HTERT RPE-1 (cell line): Measurements from ENCODE around the gene RIMOC1.

Experiments
- in situ Hi-C: fragments of 300-500 bp; cut with MboI; formaldehyde crosslinking; loops from 4 replicates; pipeline ENCODE4 v1.14.3; 2020; ENCODE audit warnings: low sequenced_read_pairs

Gene RIMOC1, protein sequence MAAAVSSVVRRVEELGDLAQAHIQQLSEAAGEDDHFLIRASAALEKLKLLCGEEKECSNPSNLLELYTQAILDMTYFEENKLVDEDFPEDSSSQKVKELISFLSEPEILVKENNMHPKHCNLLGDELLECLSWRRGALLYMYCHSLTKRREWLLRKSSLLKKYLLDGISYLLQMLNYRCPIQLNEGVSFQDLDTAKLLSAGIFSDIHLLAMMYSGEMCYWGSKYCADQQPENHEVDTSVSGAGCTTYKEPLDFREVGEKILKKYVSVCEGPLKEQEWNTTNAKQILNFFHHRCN

DNA sequence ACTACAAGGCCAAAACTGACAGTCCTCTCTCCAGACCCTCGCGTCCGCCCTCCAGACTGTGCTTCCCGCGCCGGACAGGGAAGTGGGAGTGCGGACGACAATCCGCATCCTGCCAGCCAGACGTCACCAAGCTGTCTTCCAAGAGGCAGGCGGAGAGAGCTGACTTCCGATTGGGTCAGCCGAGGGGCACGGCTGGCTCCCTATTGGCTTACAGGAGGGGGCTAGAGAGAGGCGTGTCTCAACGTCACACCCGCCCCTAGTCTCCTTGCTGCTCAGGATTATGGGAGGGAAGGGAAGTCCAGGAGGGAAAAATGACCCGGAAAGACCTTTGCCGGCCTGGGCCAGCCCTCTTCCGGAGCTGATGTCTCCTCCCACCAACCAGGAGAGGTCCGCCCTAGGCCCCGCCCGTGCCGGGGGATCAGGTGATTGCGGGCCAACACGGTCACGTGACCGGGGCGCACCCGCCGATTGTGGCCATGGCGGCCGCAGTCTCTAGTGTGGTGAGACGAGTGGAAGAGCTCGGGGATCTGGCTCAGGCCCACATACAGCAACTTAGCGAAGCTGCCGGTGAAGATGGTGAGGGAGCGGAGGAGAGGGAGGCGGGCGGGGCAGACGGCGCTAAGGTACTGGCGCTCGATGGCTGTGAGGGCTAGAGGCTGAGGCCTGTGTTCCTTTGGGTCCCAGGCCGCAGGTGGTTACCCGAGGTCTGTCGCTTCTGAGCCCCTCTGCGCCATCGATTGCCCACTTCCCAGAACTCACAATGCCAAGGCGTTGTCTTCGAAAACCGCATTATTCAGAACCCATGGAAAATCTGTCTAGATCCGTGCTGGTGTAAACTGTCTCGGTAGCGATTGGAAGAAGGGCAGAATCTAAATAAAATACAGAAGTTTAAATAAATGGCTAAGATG is at the start of gene RIMOC1:
Gene RIMOC1, plus strand, starts transcription at position 453 of the 908 bp plus-strand sequence. Its CDS starts 24 bp downstream, at position 477.
- in situ Hi-C loops, result no loop called here

DNA sequence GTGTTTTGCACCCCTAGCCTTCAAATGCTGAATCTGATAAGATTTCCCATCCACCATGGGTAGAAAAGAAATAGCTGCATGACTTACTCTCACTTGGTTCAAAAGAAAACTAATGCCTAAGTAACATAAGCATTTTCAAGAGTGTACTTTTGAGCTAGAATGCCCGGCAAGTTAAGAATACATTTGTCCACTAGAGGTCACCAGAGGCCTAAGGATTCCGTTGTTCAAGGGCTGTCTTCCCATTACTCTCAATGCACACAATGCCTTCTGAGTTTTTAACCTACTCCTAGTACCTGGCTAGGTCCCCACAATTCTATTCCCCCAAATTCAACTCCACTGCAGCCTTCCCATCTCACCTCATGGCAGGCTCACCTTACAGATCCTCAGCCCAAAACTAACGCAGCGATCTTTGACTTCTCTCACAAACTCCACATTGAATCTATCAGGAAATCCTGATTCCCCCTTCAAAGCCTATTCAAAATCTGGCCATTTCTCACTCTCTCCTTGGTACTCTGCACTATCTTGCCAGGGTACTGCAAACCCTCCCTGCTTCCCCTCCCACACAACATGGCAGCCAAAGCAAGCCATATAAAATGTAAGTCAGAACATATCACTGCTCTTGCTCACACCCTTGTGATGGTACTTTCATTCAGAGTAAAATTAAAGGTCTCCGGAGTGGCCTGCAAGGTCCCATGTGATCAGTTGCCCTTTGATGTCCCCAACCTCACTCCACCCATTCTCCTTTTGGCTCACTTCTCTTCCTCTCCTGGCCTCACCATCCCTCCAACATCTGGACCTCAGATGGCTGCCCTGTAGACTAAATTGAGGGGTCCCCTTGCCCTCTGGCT is 47.3 kb upstream of the RIMOC1 start:
- in situ Hi-C loops, result no loop called here

DNA sequence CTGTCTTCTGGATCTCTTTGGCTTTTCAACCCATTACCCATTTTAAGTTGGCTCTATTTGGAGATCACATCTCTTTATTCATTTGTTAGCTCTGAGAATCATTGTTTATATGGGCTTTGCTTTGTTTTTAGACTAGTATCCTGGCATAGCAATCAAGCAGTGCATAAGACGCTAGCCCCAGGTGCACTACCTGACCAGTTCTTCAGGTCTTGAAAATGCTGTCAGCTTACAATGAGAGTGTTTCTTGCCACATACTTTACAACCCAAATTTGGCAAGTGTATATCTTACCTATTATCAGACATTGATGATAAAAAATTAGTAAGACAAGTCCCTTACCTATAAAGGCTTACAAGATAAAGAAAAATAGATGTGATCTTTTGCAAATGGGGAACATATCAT is 46.2 kb upstream of the RIMOC1 start:
- in situ Hi-C loops, result no loop called here

DNA sequence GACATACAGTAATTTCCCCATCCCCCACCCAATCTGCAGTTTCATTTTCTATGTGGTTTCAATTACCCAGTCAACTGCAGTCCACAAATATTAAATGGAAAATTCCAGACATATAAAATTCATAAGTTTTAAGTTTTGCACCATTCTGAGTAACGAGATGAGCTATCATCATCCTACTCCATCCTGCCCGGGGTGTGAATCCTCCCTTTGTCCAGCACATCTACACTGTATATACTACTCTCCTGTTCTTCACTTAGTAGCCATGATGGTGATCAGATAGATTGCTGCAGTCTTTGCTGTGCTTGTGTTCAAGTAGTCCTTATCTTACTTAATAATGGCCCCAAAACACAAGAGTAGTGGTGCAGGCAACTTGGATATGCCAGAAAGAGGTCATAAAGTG is 45.3 kb upstream of the RIMOC1 start:
- in situ Hi-C loops, result no loop called here

DNA sequence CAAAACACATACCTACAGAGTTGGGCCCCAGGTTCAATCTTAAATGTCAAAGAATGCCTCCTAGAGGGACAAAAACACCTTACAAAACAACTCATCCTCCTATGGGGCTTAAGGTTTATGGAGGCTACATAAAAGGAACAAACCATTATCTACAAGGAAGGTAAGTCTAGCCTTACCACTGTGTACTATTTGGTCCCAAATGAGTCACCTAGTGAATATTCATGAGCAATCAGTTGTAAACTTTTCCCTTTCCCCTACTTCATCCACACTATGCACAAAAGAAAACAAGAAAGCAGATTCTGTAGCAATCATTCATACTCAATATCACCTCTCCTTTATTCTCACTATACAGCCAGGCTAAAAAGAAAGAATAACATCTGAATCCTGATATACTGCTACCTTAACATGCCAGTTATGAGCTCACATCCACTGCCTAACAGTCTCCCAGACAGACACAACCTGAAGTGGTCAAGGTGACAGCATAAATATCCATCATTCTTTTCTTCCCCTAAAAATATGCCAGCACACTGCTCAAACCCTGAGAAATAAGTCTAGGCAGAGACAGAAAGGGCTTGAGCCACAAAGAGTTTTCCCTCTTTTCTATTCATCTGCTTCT is 40.2 kb upstream of the RIMOC1 start:
- in situ Hi-C loops, result no loop called here

DNA sequence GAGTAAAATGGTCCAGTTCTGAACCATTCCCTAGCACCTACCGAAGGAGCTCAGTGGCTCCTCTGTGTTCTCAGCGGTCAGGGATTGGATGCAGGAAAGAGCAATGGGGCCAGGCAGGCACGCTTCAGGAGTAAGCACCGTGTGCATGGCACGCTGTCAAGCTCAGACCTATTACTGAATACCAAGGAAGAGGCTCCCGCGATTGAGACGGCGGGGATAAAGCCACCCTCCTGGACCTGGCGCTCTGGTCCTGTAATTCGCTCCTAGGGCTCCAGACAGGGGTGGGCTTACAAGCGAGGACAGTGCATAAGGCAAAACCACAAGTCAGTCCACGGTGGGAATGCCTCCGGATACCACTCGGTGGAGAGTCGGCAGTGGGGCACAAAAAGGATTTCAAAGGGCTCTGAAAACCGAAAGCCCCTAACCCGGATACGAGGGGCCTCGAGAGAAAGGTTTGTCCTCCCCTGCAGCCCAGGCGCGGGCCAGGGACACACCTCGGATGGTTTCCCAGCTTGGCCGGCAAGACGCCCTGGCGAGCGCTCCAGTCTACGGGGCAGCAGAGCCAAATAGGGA is 34.9 kb upstream of the RIMOC1 start:
- in situ Hi-C loops, result no loop called here

DNA sequence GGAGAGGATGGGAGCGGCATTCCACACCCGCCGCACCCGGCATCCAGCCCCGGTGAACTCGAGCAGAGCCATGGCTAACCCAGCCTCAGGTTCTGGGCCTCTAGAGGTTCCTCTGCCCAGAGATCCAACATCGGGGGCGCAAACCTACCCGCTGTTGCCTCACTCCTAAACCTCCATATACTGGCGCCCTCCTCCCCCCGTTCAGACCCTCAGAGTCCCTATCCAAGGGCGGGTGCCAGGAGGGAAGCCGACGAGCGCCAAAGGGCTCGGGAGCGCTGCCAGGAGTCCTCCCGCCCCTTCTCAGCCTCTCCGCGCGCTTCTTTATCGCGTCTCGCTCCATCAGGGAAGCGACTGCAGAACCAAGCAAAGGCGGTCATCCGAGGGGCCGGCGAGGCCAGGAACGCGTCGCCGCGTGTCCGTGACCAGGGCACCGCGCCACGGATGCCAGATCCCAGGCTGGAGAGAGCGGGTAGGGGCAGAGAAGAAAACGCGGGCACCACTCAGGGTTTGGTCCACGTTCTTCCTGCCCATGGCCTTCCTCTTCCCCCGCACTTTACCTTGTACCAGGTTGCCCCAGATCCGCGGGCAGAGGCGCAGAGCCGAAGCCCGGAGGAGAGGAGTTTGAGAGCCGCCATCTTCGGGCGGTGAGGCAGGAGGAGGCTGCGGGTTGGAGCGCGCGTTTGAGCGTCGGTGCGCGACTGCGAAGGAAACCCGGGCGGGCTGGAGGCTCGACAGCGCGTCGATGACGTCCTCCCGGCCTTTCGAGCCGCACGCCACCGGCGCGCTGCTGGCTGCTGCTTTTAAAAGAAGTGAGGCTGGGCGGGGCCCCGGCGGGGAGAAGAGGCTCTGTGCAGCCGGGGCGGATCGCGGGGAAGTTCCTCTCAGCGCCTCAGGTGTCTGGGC is 34.2 kb upstream of the RIMOC1 start, which contains the start of gene OXCT1:
Gene OXCT1, minus strand, starts transcription at position 702 of the 903 bp plus-strand sequence. Its CDS starts 67 bp downstream, at position 635.
- in situ Hi-C loops, result no loop called here

DNA sequence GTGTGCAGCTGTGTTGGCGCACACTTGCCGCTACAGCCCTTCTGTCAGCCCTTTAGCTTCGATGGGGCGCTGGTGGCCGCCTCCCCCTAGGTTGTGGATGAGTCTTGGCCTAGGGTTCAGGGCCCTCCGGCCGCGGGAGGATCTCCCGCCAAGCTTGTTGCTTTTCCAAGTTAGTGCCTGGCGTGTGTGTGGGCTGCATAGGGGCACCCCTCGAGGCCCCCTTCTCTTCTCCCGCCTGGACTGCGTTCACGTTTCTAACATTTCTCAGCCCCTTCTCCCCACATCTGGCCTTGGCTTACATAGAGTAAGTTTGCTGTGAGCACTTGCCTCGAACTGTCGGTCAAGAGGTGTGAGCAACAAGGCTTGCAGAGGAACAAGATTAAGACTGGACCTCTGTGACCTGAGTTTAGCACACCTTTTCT is 33.5 kb upstream of the RIMOC1 start:
- in situ Hi-C loops, result no loop called here

DNA sequence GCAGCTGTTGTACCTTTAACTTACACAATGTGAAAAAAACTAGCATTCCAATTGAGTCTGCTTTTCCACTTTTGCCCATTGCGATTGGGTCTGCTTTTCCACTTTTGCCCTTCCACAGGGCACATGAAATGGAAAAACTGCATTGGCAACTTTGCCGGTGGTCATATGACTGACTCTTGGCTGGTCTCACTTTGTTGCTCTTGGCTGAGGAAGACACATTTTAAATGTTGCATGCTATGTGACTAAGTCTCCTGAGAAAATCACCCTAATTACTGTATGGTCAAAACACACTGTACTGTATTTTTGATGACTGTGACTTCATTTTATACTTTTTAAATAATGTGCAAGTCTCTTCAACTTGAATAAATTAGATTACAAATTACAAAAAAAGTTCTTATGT is 32.3 kb upstream of the RIMOC1 start:
- in situ Hi-C loops, result no loop called here

DNA sequence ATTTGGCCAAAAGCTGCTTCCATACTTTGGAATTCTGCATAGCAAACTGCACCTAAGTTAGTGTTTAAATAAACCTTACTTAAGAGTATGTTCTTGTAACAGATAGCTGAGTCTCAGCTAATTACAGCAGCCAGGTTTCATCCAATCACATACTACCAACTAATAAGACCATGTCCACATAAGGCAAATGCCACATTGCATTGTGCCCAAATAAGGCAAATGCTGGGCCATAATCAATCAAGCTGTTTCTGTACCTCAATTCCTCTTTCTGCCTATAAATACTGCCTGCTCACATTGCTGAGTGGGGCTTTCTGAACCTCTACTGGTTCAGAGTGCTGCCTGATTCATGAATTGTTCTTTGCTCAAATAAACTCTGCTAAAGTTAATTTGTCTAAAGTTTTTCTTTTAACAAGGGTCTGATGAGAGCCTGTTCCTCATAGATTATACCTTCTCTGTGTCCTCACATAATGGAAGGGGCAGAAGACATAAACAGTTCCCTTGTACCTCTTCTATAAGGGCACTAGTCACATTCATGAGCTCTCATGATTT is 29.6 kb upstream of the RIMOC1 start:
- in situ Hi-C loops, result no loop called here

DNA sequence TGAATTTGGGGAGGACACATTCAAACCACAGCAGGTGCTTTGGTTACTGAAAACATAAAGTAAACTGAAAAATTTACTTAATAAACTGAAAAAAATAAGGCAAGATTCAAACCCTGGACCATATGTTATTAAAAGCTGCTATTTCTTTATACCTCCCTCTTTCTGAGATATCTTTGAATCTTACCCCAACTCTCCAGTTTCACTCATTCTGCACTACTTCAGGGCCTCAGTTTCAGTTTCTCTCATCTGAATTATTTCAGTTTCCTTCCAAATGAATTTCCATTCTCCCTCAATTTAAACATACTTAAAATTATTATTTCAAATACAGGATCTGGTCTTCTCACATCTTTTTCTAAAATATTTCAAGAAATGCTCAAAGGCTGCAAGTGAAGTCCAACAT is 29.0 kb upstream of the RIMOC1 start:
- in situ Hi-C loops, result no loop called here

DNA sequence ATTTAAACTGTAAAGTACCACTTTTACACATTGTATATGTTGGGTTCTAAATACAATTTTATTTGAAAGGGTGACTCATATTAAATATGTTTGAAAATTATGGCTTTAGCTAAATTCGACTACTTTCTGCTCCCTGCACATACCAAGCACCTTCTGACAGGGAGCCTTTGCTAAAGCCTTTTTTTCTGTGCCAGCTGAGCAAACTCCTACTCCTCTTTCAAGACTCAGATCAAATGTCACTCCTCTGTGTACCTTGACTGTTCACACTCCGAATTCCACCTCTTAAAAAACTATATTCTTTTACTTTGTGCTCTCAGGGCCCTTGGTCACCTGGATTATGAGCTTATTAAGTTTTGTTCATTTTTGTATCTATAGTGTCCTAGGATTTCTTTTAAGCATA is 27.5 kb upstream of the RIMOC1 start:
- in situ Hi-C loops, result no loop called here

DNA sequence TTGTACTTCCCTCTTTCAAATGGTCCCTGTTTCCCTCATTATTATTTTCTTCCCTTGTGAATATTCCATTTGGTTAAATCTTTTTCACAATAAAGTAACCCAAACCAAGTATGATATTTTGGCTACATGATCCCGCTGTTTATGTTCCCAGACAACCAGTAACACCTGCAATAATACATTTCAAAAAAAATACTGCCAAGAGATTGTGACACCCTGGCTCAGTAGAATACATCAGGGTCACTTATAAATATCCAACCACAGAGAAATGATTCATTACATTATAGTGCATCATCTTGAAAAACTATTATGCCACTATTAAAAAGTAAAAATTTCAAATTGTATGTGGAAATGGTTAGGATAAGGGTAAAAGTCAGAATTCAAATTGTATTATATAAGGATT is 26.7 kb upstream of the RIMOC1 start:
- in situ Hi-C loops, result no loop called here

DNA sequence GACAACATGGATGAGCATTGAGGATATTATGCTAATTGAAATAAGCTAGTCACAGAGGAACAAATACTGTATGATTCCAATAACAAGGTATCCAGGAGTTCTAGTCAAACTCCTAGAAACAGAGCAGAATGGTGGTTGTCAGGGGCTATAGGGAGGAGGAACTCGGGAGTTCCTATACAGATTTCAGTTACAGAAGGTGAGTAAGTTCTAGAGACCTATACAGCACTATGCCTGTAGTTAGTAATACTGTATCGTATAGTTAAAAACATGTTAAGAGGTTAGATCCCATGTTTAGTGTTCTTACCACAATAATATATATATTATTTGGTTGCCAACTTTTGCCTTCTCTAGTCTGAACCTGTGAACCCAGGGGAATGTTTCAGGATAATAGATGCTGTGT is 26.0 kb upstream of the RIMOC1 start:
- in situ Hi-C loops, result no loop called here

DNA sequence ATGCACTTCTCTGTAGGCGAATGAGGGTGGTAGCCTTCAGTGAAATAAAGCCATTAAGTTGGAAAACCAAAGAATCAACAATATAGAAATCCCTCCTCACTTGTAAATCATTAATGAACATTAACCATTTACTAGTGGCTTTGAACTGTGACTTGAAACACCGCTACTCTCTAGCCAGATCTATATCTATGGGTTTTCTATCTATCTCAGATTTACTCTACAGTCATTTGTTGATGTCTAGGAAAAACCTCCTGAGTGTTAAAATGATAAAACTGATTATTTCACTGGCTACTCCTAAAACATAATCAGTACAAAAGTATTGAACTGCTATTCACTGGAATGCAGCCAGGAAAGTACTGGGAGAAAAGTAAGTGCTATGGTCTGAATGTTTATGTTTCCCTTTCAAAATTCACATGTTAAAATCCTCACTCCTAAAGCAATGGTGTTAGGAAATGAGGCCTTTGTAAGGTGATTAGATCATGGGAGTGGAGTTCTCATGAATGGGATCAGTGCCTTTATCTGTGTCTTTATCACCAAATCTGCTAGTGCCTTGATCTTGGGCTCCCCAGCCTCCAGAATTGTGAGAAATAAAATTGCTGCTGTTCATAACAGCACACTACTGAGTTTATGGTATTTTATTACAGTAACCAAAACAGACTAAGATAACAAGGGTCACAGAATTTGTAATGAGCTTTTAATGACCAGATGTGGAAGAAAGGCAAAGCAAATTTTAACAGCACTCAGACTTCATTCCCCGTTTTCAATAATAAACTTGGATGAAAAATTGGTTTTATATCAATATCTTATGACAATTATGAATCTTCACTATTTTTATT is 25.3 kb upstream of the RIMOC1 start:
- in situ Hi-C loops, result no loop called here

DNA sequence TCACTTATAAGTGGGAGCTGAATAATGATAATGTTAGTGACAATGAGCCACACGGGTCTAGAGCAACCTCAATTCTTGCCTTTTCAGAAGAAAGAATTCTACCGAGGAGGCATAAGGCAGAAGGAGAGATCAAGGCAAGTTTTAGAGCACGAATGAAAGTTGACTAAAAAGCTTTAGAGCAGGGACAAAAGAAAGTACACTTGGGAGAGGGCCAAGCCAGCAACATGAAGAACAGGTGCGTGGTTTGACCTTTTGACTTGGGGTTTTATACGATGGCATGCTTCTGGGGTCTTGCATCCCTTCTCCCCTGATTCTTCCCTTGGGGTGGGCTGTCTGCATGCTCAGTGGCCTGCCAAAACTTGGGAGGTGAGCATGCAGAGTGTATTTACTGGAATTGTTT is 21.4 kb upstream of the RIMOC1 start:
- in situ Hi-C loops, result no loop called here

DNA sequence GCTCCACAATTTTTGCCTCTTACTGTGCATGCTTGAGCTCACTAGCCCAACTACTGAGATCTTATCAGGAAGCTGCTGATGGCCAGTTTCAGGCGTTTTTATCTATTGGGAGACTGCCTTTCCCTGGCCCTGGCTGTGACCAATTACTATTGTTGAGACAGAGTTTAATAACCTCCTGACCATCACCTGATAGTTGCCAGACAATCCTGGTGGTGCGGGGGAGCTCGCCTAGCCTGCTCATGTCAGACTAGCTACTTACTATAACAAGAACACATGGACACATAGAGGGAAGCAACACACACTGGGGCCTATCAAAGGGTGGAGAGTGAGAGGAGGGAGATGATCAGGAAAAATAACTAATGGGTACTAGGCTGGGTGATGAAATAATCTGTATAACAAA is 20.9 kb upstream of the RIMOC1 start:
- in situ Hi-C loops, result no loop called here

DNA sequence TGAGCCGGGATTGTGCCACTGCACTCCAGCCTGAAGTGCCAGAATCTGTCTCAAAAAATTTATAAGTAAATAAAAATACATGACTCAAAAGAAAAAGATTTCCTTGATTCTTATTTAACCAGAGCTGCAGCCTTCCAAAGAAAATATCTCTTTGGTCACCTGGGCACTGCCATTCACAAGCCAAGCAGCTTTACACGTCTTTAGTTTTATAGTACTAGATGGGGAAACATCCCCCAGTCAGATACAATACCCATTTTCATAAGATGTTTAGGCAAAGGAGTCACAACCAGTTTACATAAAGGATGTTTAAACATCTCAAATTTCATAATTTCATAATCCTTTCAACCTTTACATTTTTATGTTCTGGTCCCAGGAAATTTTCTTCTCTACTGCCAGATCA is 20.2 kb upstream of the RIMOC1 start:
- in situ Hi-C loops, result no loop called here
